ENCODE measurements around the gene MEGF6. TPM values are rescaled to one million over a fixed set of nuclear protein-coding genes. Genes with fewer than 3 reads are reported as not detected.

Gene MEGF6
- total and polyA plus RNA-seq, 2 donors (not counting 1 experiment from before 2014, with no cell fraction given), result 43.2 to 77.3 TPM

DNA sequence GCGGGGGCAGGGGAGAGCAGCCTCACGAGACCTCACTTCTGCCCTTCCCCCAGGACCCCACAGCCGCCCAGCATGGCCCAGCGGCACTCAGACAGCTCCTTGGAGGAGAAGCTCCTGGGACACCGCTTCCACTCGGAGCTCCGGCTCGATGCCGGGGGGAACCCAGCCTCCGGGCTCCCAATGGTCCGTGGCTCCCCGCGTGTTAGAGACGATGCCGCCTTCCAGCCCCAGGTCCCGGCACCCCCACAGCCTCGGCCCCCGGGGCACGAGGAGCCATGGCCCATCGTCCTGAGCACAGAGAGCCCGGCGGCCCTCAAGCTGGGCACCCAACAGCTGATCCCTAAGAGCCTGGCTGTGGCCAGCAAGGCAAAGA lies 148.3 kb downstream of the MEGF6 start:
- no peak overlapping the region for H3K4me2 ChIP-seq (replicated peaks; ENCODE audit: low read depth, low read length, poor library complexity, severe bottlenecking)
- CTCF ChIA-PET, result interaction anchor here (0.5 to 1.6 kb wide), 4 partner anchors 10 to 26 kb away, joined by 3 to 7 read pairs (median 3); no protein-coding TSS in a partner anchor
- Mint-ChIP-seq H3K4me1 (no peaks in the 10 kb centered on the region), H3K4me3 (no peak overlapping the region), H3K27ac (no peak overlapping the region), H3K27me3 (peaks cover 3% of the 10 kb centered on the region), H3K9me3 (ENCODE audit: insufficient read depth) (no peaks in the 10 kb centered on the region)
- H3K79me2 ChIP-seq (ENCODE audit: control insufficient read depth, insufficient read depth, low read length), result no peaks in the 10 kb centered on the region
- 95% methylated on average over 20 of the region's 22 CpGs for WGBS (ENCODE audit: insufficient coverage)
- TF ChIP-seq, protein P1, sequence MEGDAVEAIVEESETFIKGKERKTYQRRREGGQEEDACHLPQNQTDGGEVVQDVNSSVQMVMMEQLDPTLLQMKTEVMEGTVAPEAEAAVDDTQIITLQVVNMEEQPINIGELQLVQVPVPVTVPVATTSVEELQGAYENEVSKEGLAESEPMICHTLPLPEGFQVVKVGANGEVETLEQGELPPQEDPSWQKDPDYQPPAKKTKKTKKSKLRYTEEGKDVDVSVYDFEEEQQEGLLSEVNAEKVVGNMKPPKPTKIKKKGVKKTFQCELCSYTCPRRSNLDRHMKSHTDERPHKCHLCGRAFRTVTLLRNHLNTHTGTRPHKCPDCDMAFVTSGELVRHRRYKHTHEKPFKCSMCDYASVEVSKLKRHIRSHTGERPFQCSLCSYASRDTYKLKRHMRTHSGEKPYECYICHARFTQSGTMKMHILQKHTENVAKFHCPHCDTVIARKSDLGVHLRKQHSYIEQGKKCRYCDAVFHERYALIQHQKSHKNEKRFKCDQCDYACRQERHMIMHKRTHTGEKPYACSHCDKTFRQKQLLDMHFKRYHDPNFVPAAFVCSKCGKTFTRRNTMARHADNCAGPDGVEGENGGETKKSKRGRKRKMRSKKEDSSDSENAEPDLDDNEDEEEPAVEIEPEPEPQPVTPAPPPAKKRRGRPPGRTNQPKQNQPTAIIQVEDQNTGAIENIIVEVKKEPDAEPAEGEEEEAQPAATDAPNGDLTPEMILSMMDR (IDR thresholded peaks at IDR 0.05), result no peak
- no peak for TF ChIP-seq EZH2 (IDR thresholded peaks at IDR 0.05; ENCODE audit: borderline replicate concordance, insufficient read depth, low read depth, low read length, poor library complexity, severe bottlenecking)
- H3K9ac ChIP-seq (ENCODE audit: low read length), result no peak overlapping the region
- intact Hi-C loops (cut with micrococcal nuclease), result no loop called here
- no peaks in the 10 kb centered on the region for H3K36me3 ChIP-seq (replicated peaks in 1 of 2; ENCODE audit: control extremely low read depth in 1 of 2, control insufficient read depth in 1 of 2, extremely low read depth in 1 of 2, insufficient read depth in 2 of 2, low read length in 1 of 2)
- H3K27me3 ChIP-seq (replicated peaks in 1 of 4; ENCODE audit: control extremely low read depth in 1 of 4, control insufficient read depth in 3 of 4, insufficient read depth in 4 of 4, low read length in 3 of 4), result no peaks in the 10 kb centered on the region
- POLR2A ChIA-PET, result no interaction called here
- DNase-seq (no peak), ATAC-seq (ENCODE audit: low read depth) (no peak)
- H3K9me3 ChIP-seq (ENCODE audit: control extremely low read depth in 1 of 3, control insufficient read depth in 2 of 3, insufficient read depth in 1 of 3, low read length in 2 of 3), result no peaks in the 10 kb centered on the region
- no peak overlapping the region for H2AFZ ChIP-seq (ENCODE audit: insufficient read depth, low read depth, low read length, poor library complexity, severe bottlenecking)
- H4K20me1 ChIP-seq (ENCODE audit: control insufficient read depth, insufficient read depth, low read length, poor library complexity, severe bottlenecking), result no peaks in the 10 kb centered on the region
- H3K4me3 ChIP-seq (ENCODE audit: control extremely low read depth in 1 of 5, extremely low read depth in 1 of 5, insufficient read depth in 1 of 5, low read depth in 2 of 5, low read length in 4 of 5), result no peak overlapping the region
- no peak overlapping the region for H3K27ac ChIP-seq (ENCODE audit: low read length in 2 of 2)
- H3K4me1 ChIP-seq (ENCODE audit: control insufficient read depth in 2 of 2, insufficient read depth in 2 of 2, low read length in 2 of 2), result no peaks in the 10 kb centered on the region

DNA sequence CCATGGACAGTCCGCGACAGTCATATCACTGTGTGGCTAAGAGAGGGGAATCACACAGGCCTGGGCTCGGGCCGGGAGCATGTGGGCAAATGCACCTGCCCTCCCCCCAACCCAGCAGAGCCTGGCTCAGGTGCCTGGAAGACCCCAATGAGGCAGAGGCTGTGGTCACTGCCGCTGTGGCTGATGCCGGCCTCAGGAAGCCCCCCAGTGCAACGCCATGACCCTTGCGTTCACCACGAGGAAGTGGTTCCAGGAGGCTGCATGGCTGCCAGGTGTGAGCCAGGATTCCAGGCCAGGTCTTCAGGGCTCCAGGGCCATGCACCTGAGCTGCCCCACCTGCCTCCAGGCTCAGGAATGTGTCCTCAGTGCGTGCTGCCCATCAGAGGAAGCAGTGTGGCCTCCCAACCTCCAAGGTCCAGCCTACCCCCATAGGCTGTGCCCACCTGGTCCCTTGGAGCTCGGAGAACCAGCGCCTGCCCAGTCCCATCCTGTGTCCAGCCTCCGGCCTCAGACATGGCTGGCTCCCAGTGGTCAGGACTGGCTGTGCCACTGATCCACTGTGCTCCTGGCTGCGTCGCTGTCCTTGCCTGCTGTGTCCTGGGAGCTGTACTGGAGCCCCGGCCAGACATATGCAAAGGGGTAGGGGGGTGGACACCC lies 148.8 kb downstream of the MEGF6 start:
- POLR2A ChIA-PET, result no interaction called here
- H3K27me3 ChIP-seq (replicated peaks in 1 of 4; ENCODE audit: control extremely low read depth in 1 of 4, control insufficient read depth in 3 of 4, insufficient read depth in 4 of 4, low read length in 3 of 4), result no peaks in the 10 kb centered on the region
- Mint-ChIP-seq H3K4me3 (no peak overlapping the region), H3K4me1 (no peaks in the 10 kb centered on the region), H3K27me3 (peaks cover 3% of the 10 kb centered on the region), H3K9me3 (ENCODE audit: insufficient read depth) (no peaks in the 10 kb centered on the region), H3K27ac (no peak overlapping the region)
- TF ChIP-seq EZH2 (IDR thresholded peaks at IDR 0.05; ENCODE audit: borderline replicate concordance, insufficient read depth, low read depth, low read length, poor library complexity, severe bottlenecking), result no peak
- TF ChIP-seq, protein P1 (IDR thresholded peaks at IDR 0.05), result no peak
- H3K36me3 ChIP-seq (replicated peaks in 1 of 2; ENCODE audit: control extremely low read depth in 1 of 2, control insufficient read depth in 1 of 2, extremely low read depth in 1 of 2, insufficient read depth in 2 of 2, low read length in 1 of 2), result no peaks in the 10 kb centered on the region
- H3K4me1 ChIP-seq (ENCODE audit: control insufficient read depth in 2 of 2, insufficient read depth in 2 of 2, low read length in 2 of 2), result no peaks in the 10 kb centered on the region
- H3K4me2 ChIP-seq (replicated peaks; ENCODE audit: low read depth, low read length, poor library complexity, severe bottlenecking), result no peak overlapping the region
- 83% methylated on average over 16 of the region's 16 CpGs for WGBS (ENCODE audit: insufficient coverage)
- no peaks in the 10 kb centered on the region for H3K9me3 ChIP-seq (ENCODE audit: control extremely low read depth in 1 of 3, control insufficient read depth in 2 of 3, insufficient read depth in 1 of 3, low read length in 2 of 3)
- DNase-seq (no peak), ATAC-seq (ENCODE audit: low read depth) (no peak)
- intact Hi-C loops (cut with micrococcal nuclease), result no loop called here
- H2AFZ ChIP-seq (ENCODE audit: insufficient read depth, low read depth, low read length, poor library complexity, severe bottlenecking), result no peak overlapping the region
- H4K20me1 ChIP-seq (ENCODE audit: control insufficient read depth, insufficient read depth, low read length, poor library complexity, severe bottlenecking), result no peaks in the 10 kb centered on the region
- H3K4me3 ChIP-seq (ENCODE audit: control extremely low read depth in 1 of 5, extremely low read depth in 1 of 5, insufficient read depth in 1 of 5, low read depth in 2 of 5, low read length in 4 of 5), result no peak overlapping the region
- H3K79me2 ChIP-seq (ENCODE audit: control insufficient read depth, insufficient read depth, low read length), result no peaks in the 10 kb centered on the region
- H3K27ac ChIP-seq (ENCODE audit: low read length in 2 of 2), result no peak overlapping the region
- no peak overlapping the region for H3K9ac ChIP-seq (ENCODE audit: low read length)
- CTCF ChIA-PET, result interaction anchor here (0.5 to 1.5 kb wide), 2 partner anchors 9 to 14 kb away, joined by 3 read pairs; no protein-coding TSS in a partner anchor
